ENCODE measurements around the gene SCN8A. TPM values are rescaled to one million over a fixed set of nuclear protein-coding genes. Genes with fewer than 3 reads are reported as not detected.

SCN8A gene
- total and polyA plus RNA-seq, 2 donors: 0.21 to 0.57 TPM

DNA sequence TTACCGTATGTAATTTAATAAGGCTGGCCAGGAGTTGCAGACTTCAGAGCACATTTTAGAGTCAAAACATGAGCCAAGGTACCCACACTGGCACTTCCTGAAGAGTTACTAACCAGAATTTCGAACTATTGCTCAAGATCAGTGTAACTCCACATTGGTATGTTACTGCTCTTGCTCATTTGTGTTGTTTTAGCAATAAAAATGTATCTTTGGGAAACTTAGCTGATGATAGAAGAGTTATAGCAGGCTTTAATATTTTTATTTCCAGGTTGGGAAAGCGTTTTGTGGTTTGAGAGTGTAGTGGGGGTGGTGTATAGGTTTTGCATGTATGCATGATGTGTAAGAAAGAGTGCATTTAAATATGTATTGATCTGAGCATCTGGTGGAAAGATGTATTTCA, 96.6 kb downstream of the SCN8A start:
- H3K36me3 ChIP-seq (ENCODE audit: control insufficient read depth in 2 of 2, insufficient read depth in 2 of 2, low read length in 1 of 2): no peaks in the 10 kb centered on the region
- 91% methylated on average over 3 of the region's 3 CpGs for WGBS
- H3K4me3 ChIP-seq (ENCODE audit: low read length in 2 of 2): no peak overlapping the region
- H3K4me1 ChIP-seq (ENCODE audit: control insufficient read depth in 2 of 2, insufficient read depth in 2 of 2, low read length in 2 of 2): peaks cover 3 to 6% of the 10 kb centered on the region in 2 donors
- no peaks in the 10 kb centered on the region for H3K9me3 ChIP-seq (ENCODE audit: control insufficient read depth in 2 of 2, insufficient read depth in 1 of 2, low read length in 1 of 2)
- H3K27ac ChIP-seq (ENCODE audit: low read depth in 1 of 2, low read length in 1 of 2): no peak overlapping the region
- DNase-seq (ENCODE audit: low read depth in 6 of 9, low spot score in 9 of 9): no peak
- H3K27me3 ChIP-seq (ENCODE audit: control insufficient read depth in 2 of 2, insufficient read depth in 1 of 2, low read length in 1 of 2): no peaks in the 10 kb centered on the region

DNA sequence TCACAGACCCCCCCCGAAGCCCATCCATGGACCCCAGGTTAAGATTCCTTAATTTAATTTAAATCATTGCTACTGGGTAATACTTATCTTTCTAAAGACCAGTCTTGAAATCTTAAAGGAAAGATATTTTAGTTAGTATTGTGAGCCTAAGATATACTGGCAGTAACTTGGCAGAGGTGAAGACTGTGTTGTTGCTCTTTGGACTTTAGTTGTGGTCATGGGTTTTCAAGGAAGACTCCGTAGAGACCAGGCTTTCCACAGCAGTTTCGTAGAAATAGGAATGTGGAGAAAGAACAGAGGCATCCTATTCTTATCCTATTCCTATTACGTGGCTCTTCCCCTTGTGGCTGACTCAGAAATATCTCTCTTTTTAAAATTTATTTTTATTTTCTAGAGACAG, 99.0 kb downstream of the SCN8A start:
- Histone ChIP-seq H3K4me1 (ENCODE audit: control insufficient read depth in 2 of 2, insufficient read depth in 2 of 2, low read length in 2 of 2) (peaks cover 3 to 6% of the 10 kb centered on the region in 2 donors), H3K27ac (ENCODE audit: low read depth in 1 of 2, low read length in 1 of 2) (no peak overlapping the region), H3K4me3 (ENCODE audit: low read length in 2 of 2) (no peak overlapping the region), H3K27me3 (ENCODE audit: control insufficient read depth in 2 of 2, insufficient read depth in 1 of 2, low read length in 1 of 2) (no peaks in the 10 kb centered on the region), H3K36me3 (ENCODE audit: control insufficient read depth in 2 of 2, insufficient read depth in 2 of 2, low read length in 1 of 2) (no peaks in the 10 kb centered on the region), H3K9me3 (ENCODE audit: control insufficient read depth in 2 of 2, insufficient read depth in 1 of 2, low read length in 1 of 2) (no peaks in the 10 kb centered on the region)
- 96% methylated on average over 4 of the region's 4 CpGs for WGBS
- DNase-seq (ENCODE audit: low read depth in 6 of 9, low spot score in 9 of 9): no peak

DNA sequence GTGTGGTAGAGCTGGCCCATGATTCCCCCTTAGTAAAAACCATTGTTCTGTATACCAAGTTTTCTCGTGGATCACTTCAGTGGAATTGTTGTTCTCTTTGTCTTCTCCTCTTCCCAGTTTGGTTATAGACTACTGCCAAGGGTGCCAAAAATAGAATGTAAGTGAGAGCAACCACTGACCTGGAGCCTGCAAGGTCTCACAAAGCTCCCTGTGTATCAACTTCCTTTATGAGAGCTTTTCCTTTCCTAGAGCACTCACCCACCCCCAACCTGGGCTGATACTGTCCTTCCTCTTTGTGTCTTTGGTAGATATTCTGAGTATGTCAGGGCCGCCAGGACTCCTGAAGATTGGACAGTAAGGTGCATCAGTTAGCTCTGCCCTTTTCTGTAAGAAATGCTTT, 101.0 kb downstream of the SCN8A start:
- Histone ChIP-seq H3K27ac (ENCODE audit: low read depth in 1 of 2, low read length in 1 of 2) (no peak overlapping the region), H3K4me1 (ENCODE audit: control insufficient read depth in 2 of 2, insufficient read depth in 2 of 2, low read length in 2 of 2) (peaks cover 0 to 5% of the 10 kb centered on the region in 2 donors), H3K27me3 (ENCODE audit: control insufficient read depth in 2 of 2, insufficient read depth in 1 of 2, low read length in 1 of 2) (no peaks in the 10 kb centered on the region), H3K4me3 (ENCODE audit: low read length in 2 of 2) (no peak overlapping the region), H3K36me3 (ENCODE audit: control insufficient read depth in 2 of 2, insufficient read depth in 2 of 2, low read length in 1 of 2) (no peaks in the 10 kb centered on the region), H3K9me3 (ENCODE audit: control insufficient read depth in 2 of 2, insufficient read depth in 1 of 2, low read length in 1 of 2) (no peaks in the 10 kb centered on the region)
- WGBS: 78% methylated on average over 2 of the region's 2 CpGs
- no peak for DNase-seq (ENCODE audit: low read depth in 6 of 9, low spot score in 9 of 9)

DNA sequence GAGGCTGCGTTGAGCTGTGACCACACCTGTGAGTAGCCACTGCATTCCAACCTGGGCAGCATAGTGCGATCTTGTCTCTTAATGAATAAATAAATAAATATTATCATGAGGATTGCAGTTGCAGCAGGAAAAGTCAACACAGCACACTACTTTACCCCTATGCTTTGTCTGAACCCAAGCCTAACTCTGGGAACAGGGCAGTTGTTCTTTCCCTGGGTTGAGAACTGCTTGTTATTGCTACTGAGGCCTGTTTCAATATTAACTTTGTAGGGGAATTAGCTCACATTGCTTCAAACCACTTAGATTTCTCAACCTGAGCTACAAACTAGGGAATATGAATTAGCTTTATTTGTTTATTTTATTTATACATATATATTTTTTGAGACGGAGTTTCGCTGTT, 102.5 kb downstream of the SCN8A start:
- no peak overlapping the region for H3K4me3 ChIP-seq (ENCODE audit: low read length in 2 of 2)
- no peaks in the 10 kb centered on the region for H3K9me3 ChIP-seq (ENCODE audit: control insufficient read depth in 2 of 2, insufficient read depth in 1 of 2, low read length in 1 of 2)

GRCh38 chr12:51694146-51694545, 103.1 kb downstream of the SCN8A start:
- Histone ChIP-seq H3K9me3 (ENCODE audit: control insufficient read depth in 2 of 2, insufficient read depth in 1 of 2, low read length in 1 of 2) (no peaks in the 10 kb centered on the region), H3K27me3 (ENCODE audit: control insufficient read depth in 2 of 2, insufficient read depth in 1 of 2, low read length in 1 of 2) (no peaks in the 10 kb centered on the region), H3K4me3 (ENCODE audit: low read length in 2 of 2) (no peak overlapping the region), H3K27ac (ENCODE audit: low read depth in 1 of 2, low read length in 1 of 2) (no peak overlapping the region), H3K36me3 (ENCODE audit: control insufficient read depth in 2 of 2, insufficient read depth in 2 of 2, low read length in 1 of 2) (no peaks in the 10 kb centered on the region), H3K4me1 (ENCODE audit: control insufficient read depth in 2 of 2, insufficient read depth in 2 of 2, low read length in 2 of 2) (no peaks in the 10 kb centered on the region)
- 97% methylated on average over 4 of the region's 4 CpGs for WGBS
- no peak for DNase-seq (ENCODE audit: low read depth in 6 of 9, low spot score in 9 of 9)

More for the DNA sequence above, 102.5 kb downstream of the SCN8A start:
- no peak overlapping the region for H3K27ac ChIP-seq (ENCODE audit: low read depth in 1 of 2, low read length in 1 of 2)
- no peaks in the 10 kb centered on the region for H3K4me1 ChIP-seq (ENCODE audit: control insufficient read depth in 2 of 2, insufficient read depth in 2 of 2, low read length in 2 of 2)
- WGBS: 99% methylated on average over 4 of the region's 4 CpGs
- DNase-seq (ENCODE audit: low read depth in 6 of 9, low spot score in 9 of 9): no peak
- H3K27me3 ChIP-seq (ENCODE audit: control insufficient read depth in 2 of 2, insufficient read depth in 1 of 2, low read length in 1 of 2): no peaks in the 10 kb centered on the region
- no peaks in the 10 kb centered on the region for H3K36me3 ChIP-seq (ENCODE audit: control insufficient read depth in 2 of 2, insufficient read depth in 2 of 2, low read length in 1 of 2)

DNA sequence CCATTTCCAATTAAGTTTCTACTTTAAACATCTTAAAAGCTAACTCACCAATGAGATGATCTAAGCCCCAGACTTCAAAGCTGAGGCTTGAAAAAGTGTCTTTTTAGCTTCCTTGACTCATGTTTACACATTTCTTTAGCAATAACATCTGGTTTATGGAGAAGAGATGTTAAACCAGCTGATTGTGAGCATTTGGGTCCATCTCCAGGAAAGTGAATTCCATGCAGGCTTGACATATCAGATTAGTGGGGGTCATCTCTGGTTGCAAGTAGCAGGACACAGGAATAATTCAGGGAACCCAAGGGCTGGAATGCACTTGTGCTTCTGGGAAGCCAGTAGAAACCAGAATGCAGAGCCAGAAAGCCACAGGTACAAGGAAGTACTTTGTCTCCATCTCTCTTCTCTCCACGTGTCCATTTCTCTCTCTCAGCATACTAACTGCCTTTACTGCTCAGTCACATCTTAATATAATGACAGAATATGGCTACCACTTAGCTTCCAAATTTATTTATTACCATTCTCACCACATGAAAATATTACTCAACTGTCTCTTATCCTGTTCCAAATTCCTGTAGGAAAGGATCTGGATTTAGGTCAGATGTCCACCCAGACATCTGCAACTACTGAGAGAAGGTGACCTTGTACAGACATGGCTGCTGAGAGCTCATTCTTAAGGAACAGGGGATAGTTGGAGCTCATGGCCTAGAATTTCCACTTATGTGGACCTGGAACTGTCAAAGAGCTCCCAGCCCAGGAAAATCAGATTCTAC, 104.4 kb downstream of the SCN8A start:
- 93% methylated on average over 1 of the region's 1 CpG for WGBS
- DNase-seq (ENCODE audit: low read depth in 6 of 9, low spot score in 9 of 9): no peak
- H3K36me3 ChIP-seq (ENCODE audit: control insufficient read depth in 2 of 2, insufficient read depth in 2 of 2, low read length in 1 of 2): no peaks in the 10 kb centered on the region
- H3K9me3 ChIP-seq (ENCODE audit: control insufficient read depth in 2 of 2, insufficient read depth in 1 of 2, low read length in 1 of 2): no peaks in the 10 kb centered on the region
- H3K27ac ChIP-seq (ENCODE audit: low read depth in 1 of 2, low read length in 1 of 2): no peak overlapping the region
- H3K4me3 ChIP-seq (ENCODE audit: low read length in 2 of 2): no peak overlapping the region
- H3K27me3 ChIP-seq (ENCODE audit: control insufficient read depth in 2 of 2, insufficient read depth in 1 of 2, low read length in 1 of 2): no peaks in the 10 kb centered on the region
- no peaks in the 10 kb centered on the region for H3K4me1 ChIP-seq (ENCODE audit: control insufficient read depth in 2 of 2, insufficient read depth in 2 of 2, low read length in 2 of 2)

GRCh38 chr12:51699219-51699618, 108.2 kb downstream of the SCN8A start:
- H3K9me3 ChIP-seq (ENCODE audit: control insufficient read depth in 2 of 2, insufficient read depth in 1 of 2, low read length in 1 of 2): no peaks in the 10 kb centered on the region
- WGBS: 95% methylated on average over 1 of the region's 1 CpG
- DNase-seq (ENCODE audit: low read depth in 6 of 9, low spot score in 9 of 9): no peak
- no peaks in the 10 kb centered on the region for H3K36me3 ChIP-seq (ENCODE audit: control insufficient read depth in 2 of 2, insufficient read depth in 2 of 2, low read length in 1 of 2)
- no peak overlapping the region for H3K4me3 ChIP-seq (ENCODE audit: low read length in 2 of 2)
- no peak overlapping the region for H3K27ac ChIP-seq (ENCODE audit: low read depth in 1 of 2, low read length in 1 of 2)
- H3K4me1 ChIP-seq (ENCODE audit: control insufficient read depth in 2 of 2, insufficient read depth in 2 of 2, low read length in 2 of 2): no peaks in the 10 kb centered on the region
- no peaks in the 10 kb centered on the region for H3K27me3 ChIP-seq (ENCODE audit: control insufficient read depth in 2 of 2, insufficient read depth in 1 of 2, low read length in 1 of 2)

- DNase-seq (ENCODE audit: low read depth in 6 of 9, low spot score in 9 of 9): no peak
- Histone ChIP-seq H3K27me3 (ENCODE audit: control insufficient read depth in 2 of 2, insufficient read depth in 1 of 2, low read length in 1 of 2) (no peaks in the 10 kb centered on the region), H3K27ac (ENCODE audit: low read depth in 1 of 2, low read length in 1 of 2) (no peak overlapping the region), H3K4me1 (ENCODE audit: control insufficient read depth in 2 of 2, insufficient read depth in 2 of 2, low read length in 2 of 2) (no peaks in the 10 kb centered on the region), H3K9me3 (ENCODE audit: control insufficient read depth in 2 of 2, insufficient read depth in 1 of 2, low read length in 1 of 2) (no peaks in the 10 kb centered on the region), H3K36me3 (ENCODE audit: control insufficient read depth in 2 of 2, insufficient read depth in 2 of 2, low read length in 1 of 2) (no peaks in the 10 kb centered on the region), H3K4me3 (ENCODE audit: low read length in 2 of 2) (no peak overlapping the region)
These were observed 109.9 kb downstream of the SCN8A start for GRCh38 chr12:51700887-51701286.

GRCh38 chr12:51702587-51702986, 111.6 kb downstream of the SCN8A start:
- Histone ChIP-seq H3K4me1 (ENCODE audit: control insufficient read depth in 2 of 2, insufficient read depth in 2 of 2, low read length in 2 of 2) (no peaks in the 10 kb centered on the region), H3K4me3 (ENCODE audit: low read length in 2 of 2) (no peak overlapping the region), H3K9me3 (ENCODE audit: control insufficient read depth in 2 of 2, insufficient read depth in 1 of 2, low read length in 1 of 2) (no peaks in the 10 kb centered on the region), H3K27me3 (ENCODE audit: control insufficient read depth in 2 of 2, insufficient read depth in 1 of 2, low read length in 1 of 2) (no peaks in the 10 kb centered on the region), H3K27ac (ENCODE audit: low read depth in 1 of 2, low read length in 1 of 2) (no peak overlapping the region), H3K36me3 (ENCODE audit: control insufficient read depth in 2 of 2, insufficient read depth in 2 of 2, low read length in 1 of 2) (no peaks in the 10 kb centered on the region)
- no peak for DNase-seq (ENCODE audit: low read depth in 6 of 9, low spot score in 9 of 9)
- WGBS: 96% methylated on average over 1 of the region's 1 CpG
